ENCODE data around the gene SPECC1.

GRCh38 chr17:20133517-20133916 lies 124.4 kb downstream of the SPECC1 start:
- no peak for TF ChIP-seq TEAD1 (CRISPR knock-in tag; IDR thresholded peaks at IDR 0.05)
- no peak for TF ChIP-seq NR3C1 (CRISPR knock-in tag; conservative IDR thresholded peaks at IDR 0.05; ENCODE audit: low read depth)
- no peak for TF ChIP-seq CTCF (IDR thresholded peaks at IDR 0.05)
- TF ChIP-seq CREB1 (CRISPR knock-in tag; IDR thresholded peaks at IDR 0.05): no peak
- TF ChIP-seq USF1 (CRISPR knock-in tag; IDR thresholded peaks at IDR 0.05): no peak
- TF ChIP-seq JUN (CRISPR knock-in tag; IDR thresholded peaks at IDR 0.05): no peak
- TF ChIP-seq STAT6 (CRISPR knock-in tag; conservative IDR thresholded peaks at IDR 0.05; ENCODE audit: low read depth): no peak
